Loucy (cell line): ENCODE data around the gene EXOC2.

Source experiments
- H2AFZ ChIP-seq: fragments of 200-600 bp; sonication (generic); 2 replicates; pipeline ENCODE4 v1.6.0; 2016; ENCODE audit warnings: antibody characterized with exemption, mild to moderate bottlenecking, low read length, moderate library complexity
- H3F3A ChIP-seq: fragments of 200-600 bp; 2 replicates; pipeline ENCODE4 v1.6.0; 2016; ENCODE audit warnings: antibody characterized with exemption, low read depth, mild to moderate bottlenecking
- H3K27me3 ChIP-seq: fragments of 200-600 bp; sonication (generic); 2 replicates; pipeline ENCODE4 v1.6.1; 2014; ENCODE audit warnings: low read length, mild to moderate bottlenecking; ENCODE audit not compliant: insufficient read depth, poor library complexity, severe bottlenecking
- H3K36me3 ChIP-seq: fragments of 200-600 bp; sonication (generic); 2 replicates; pipeline ENCODE4 v1.6.1; 2016; ENCODE audit warnings: low read length; ENCODE audit not compliant: insufficient read depth
- H3K4me1 ChIP-seq: fragments of 200-600 bp; sonication (generic); 2 replicates; pipeline ENCODE4 v1.5.1; 2014; ENCODE audit warnings: low read length, mild to moderate bottlenecking; ENCODE audit not compliant: insufficient read depth, poor library complexity, severe bottlenecking
- H3K4me2 ChIP-seq: fragments of 200-600 bp; sonication (generic); 2 replicates; pipeline ENCODE4 v1.6.0; 2014; ENCODE audit warnings: antibody characterized with exemption, low read length, low read depth, mild to moderate bottlenecking; ENCODE audit not compliant: poor library complexity, severe bottlenecking
- H3K4me3 ChIP-seq: fragments of 200-600 bp; sonication (generic); 2 replicates; pipeline ENCODE4 v1.5.1; 2014; ENCODE audit warnings: low read length, mild to moderate bottlenecking, mixed read lengths; ENCODE audit not compliant: poor library complexity, severe bottlenecking
- H3K79me2 ChIP-seq: fragments of 200-600 bp; sonication (generic); 2 replicates; pipeline ENCODE4 v1.6.1; 2014; ENCODE audit warnings: low read length; ENCODE audit not compliant: insufficient read depth
- H3K9ac ChIP-seq: fragments of 200-600 bp; sonication (generic); 2 replicates; pipeline ENCODE4 v1.6.0; 2014; ENCODE audit warnings: mild to moderate bottlenecking, low read depth, low read length, moderate library complexity; ENCODE audit not compliant: poor library complexity, severe bottlenecking
- H3K9me2 ChIP-seq: fragments of 200-600 bp; sonication (generic); replicated peaks from 2 replicates; pipeline ENCODE4 v1.6.1; 2016; ENCODE audit warnings: low read depth, low read length, mixed read lengths
- H3K9me3 ChIP-seq: fragments of 200-600 bp; sonication (generic); 2 replicates; pipeline ENCODE4 v1.6.1; 2014; ENCODE audit warnings: mild to moderate bottlenecking, antibody characterized with exemption, low read length, low read depth; ENCODE audit not compliant: insufficient read depth
- H4K20me1 ChIP-seq: fragments of 200-600 bp; sonication (generic); 2 replicates; pipeline ENCODE4 v1.6.0; 2014; ENCODE audit warnings: antibody characterized with exemption, low read length, mild to moderate bottlenecking; ENCODE audit not compliant: insufficient read depth, poor library complexity, severe bottlenecking
- CTCF ChIP-seq: fragments of 200-600 bp; sonication (generic); conservative IDR thresholded peaks from 2 replicates; pipeline ENCODE4 v1.5.1; 2014; ENCODE audit warnings: mild to moderate bottlenecking, antibody characterized with exemption, low read length
- EZH2phosphoT487 ChIP-seq: fragments of 200-600 bp; IDR thresholded peaks from 2 replicates; pipeline ENCODE4 v1.6.1; 2018; ENCODE audit warnings: antibody characterized with exemption, mild to moderate bottlenecking, moderate library complexity, borderline replicate concordance

The EXOC2 gene

GRCh38 chr6:733431-734219, 40.7 kb upstream of the EXOC2 start:
- H3K4me3 ChIP-seq: no peak overlapping the region
- H3K9ac ChIP-seq: no peak overlapping the region
- H3K79me2 ChIP-seq: no peaks in the 10 kb centered on the region
- H3K9me2 ChIP-seq: no peaks in the 10 kb centered on the region
- no peak overlapping the region for H3K4me2 ChIP-seq
- H3F3A ChIP-seq: no peaks in the 10 kb centered on the region
- no peaks in the 10 kb centered on the region for H4K20me1 ChIP-seq
- no peak overlapping the region for H2AFZ ChIP-seq
- no peaks in the 10 kb centered on the region for H3K27me3 ChIP-seq
- no peaks in the 10 kb centered on the region for H3K36me3 ChIP-seq
- no peaks in the 10 kb centered on the region for H3K4me1 ChIP-seq
- TF ChIP-seq EZH2phosphoT487 (no peak), CTCF (no peak)
- no peaks in the 10 kb centered on the region for H3K9me3 ChIP-seq

- Histone ChIP-seq H2AFZ (no peak overlapping the region), H3K4me2 (no peak overlapping the region), H3K27me3 (no peaks in the 10 kb centered on the region), H3K9ac (no peak overlapping the region), H4K20me1 (no peaks in the 10 kb centered on the region), H3K9me2 (no peaks in the 10 kb centered on the region), H3K9me3 (no peaks in the 10 kb centered on the region), H3K4me3 (no peak overlapping the region), H3K36me3 (no peaks in the 10 kb centered on the region), H3K79me2 (no peaks in the 10 kb centered on the region), H3K4me1 (no peaks in the 10 kb centered on the region), H3F3A (no peaks in the 10 kb centered on the region)
- TF ChIP-seq CTCF (no peak), EZH2phosphoT487 (no peak)
Measured at GRCh38 chr6:731924-732323, 39.0 kb upstream of the EXOC2 start.

- H3K9me3 ChIP-seq: no peaks in the 10 kb centered on the region
- H3K9me2 ChIP-seq: no peaks in the 10 kb centered on the region
- H3K9ac ChIP-seq: no peak overlapping the region
- H3K4me3 ChIP-seq: no peak overlapping the region
- no peak for TF ChIP-seq EZH2phosphoT487
- TF ChIP-seq CTCF: no peak
- H3K36me3 ChIP-seq: no peaks in the 10 kb centered on the region
- H3K79me2 ChIP-seq: no peaks in the 10 kb centered on the region
- no peaks in the 10 kb centered on the region for H3F3A ChIP-seq
- H2AFZ ChIP-seq: no peak overlapping the region
- H3K27me3 ChIP-seq: no peaks in the 10 kb centered on the region
- no peaks in the 10 kb centered on the region for H4K20me1 ChIP-seq
- H3K4me1 ChIP-seq: no peaks in the 10 kb centered on the region
- no peak overlapping the region for H3K4me2 ChIP-seq
Measured at GRCh38 chr6:729606-730320, 36.8 kb upstream of the EXOC2 start.
